ENCODE data around the gene PRKG1.
"Not testable (repeated sequence)": the region's sequence is repeated elsewhere in the genome, so short reads cannot be mapped to it uniquely, and the experiment has no call there.

PRKG1 gene

GRCh38 chr10:51397244-51397643, 323.0 kb downstream of the PRKG1 start:
- no peak for DNase-seq

GRCh38 chr10:51397695-51398094, 323.4 kb downstream of the PRKG1 start:
- no peak for DNase-seq

- DNase-seq: no peak
Measured at GRCh38 chr10:51399840-51400239, 325.6 kb downstream of the PRKG1 start.

GRCh38 chr10:51400392-51401096, 326.3 kb downstream of the PRKG1 start:
- no peak for DNase-seq

- DNase-seq: no peak
Measured at GRCh38 chr10:51403521-51403920, 329.2 kb downstream of the PRKG1 start.

GRCh38 chr10:51405580-51406351, 331.5 kb downstream of the PRKG1 start:
- no peak for DNase-seq

GRCh38 chr10:51406581-51406980, 332.3 kb downstream of the PRKG1 start:
- DNase-seq: no peak

- no peak for DNase-seq
Measured at GRCh38 chr10:51416494-51416893, 342.2 kb downstream of the PRKG1 start.

GRCh38 chr10:51419196-51420093, 345.2 kb downstream of the PRKG1 start:
- DNase-seq: no peak

- DNase-seq: no peak
Measured at GRCh38 chr10:51421853-51422252, 347.6 kb downstream of the PRKG1 start.

GRCh38 chr10:51422311-51423120, 348.2 kb downstream of the PRKG1 start:
- no peak for DNase-seq

GRCh38 chr10:51423121-51423452, 348.8 kb downstream of the PRKG1 start:
- DNase-seq: no peak

GRCh38 chr10:51425431-51425830, 351.1 kb downstream of the PRKG1 start:
- DNase-seq: no peak

- no peak for DNase-seq
Measured at GRCh38 chr10:51427758-51428157, 353.5 kb downstream of the PRKG1 start.

GRCh38 chr10:51430506-51430905, 356.2 kb downstream of the PRKG1 start:
- DNase-seq: no peak

- DNase-seq: no peak
Measured at GRCh38 chr10:51433949-51434475, 359.7 kb downstream of the PRKG1 start.

- no peak for DNase-seq
Measured at GRCh38 chr10:51436805-51437204, 362.5 kb downstream of the PRKG1 start.

GRCh38 chr10:51439645-51440044, 365.4 kb downstream of the PRKG1 start:
- DNase-seq: no peak

- DNase-seq: no peak
Measured at GRCh38 chr10:51445588-51445987, 371.3 kb downstream of the PRKG1 start.

- no peak for DNase-seq
Measured at GRCh38 chr10:51447119-51447518, 372.8 kb downstream of the PRKG1 start.

- not testable (repeated sequence) for DNase-seq
Measured at GRCh38 chr10:51455762-51456161, 381.5 kb downstream of the PRKG1 start.

GRCh38 chr10:51459476-51459875, 385.2 kb downstream of the PRKG1 start:
- no peak for DNase-seq

All from activated CD4-positive, alpha-beta T cell treated with anti-CD3 and anti-CD28 coated beads for 1 hour (primary cell).